Esophagus muscularis mucosa (tissue), 4 donors: ENCODE results near the gene PUDP.

Source experiments
- CTCF ChIP-seq, 3 experiments: fragments of 200-600 bp in 2 of 3; fragments of 450-650 bp in 1 of 3; sonication (generic) in 2 of 3; IDR thresholded peaks; one replicate each; pipeline ENCODE4 v1.5.1; 2017 to 2019; ENCODE audit warnings: antibody characterized with exemption in 3 of 3, mild to moderate bottlenecking in 2 of 3, moderate library complexity in 1 of 3
- EP300 ChIP-seq: sonication (generic); formaldehyde crosslinking; IDR thresholded peaks from one replicate; pipeline ENCODE4 v1.6.1; 2017; ENCODE audit warnings: antibody characterized with exemption
- POLR2A ChIP-seq: fragments of 450-650 bp; IDR thresholded peaks from one replicate; pipeline ENCODE4 v1.6.1; 2017; ENCODE audit warnings: antibody characterized with exemption, moderate library complexity, mild to moderate bottlenecking, low read depth

- no peak for TF ChIP-seq CTCF (IDR thresholded peaks at IDR 0.05)
- TF ChIP-seq EP300, result no peak
- TF ChIP-seq POLR2A, result no peak
Measured at GRCh38 chrX:7127056-7127455, 20.9 kb downstream of the PUDP start.
